HG02798 (cell line): ENCODE results near the gene UCHL1.
"Not testable (repeated sequence)": the region's sequence is repeated elsewhere in the genome, so short reads cannot be mapped to it uniquely, and the experiment has no call there.

Experiments
- ATAC-seq: cut with Tn5 transposase; IDR thresholded peaks from one replicate; pipeline ENCODE4 v1.9.1; 2021; ENCODE audit warnings: mild to moderate bottlenecking; ENCODE audit not compliant: unreplicated experiment, poor library complexity

Gene UCHL1

GRCh38 chr4:41236032-41236431 lies 20.7 kb upstream of the UCHL1 start:
- ATAC-seq, result no peak

- no peak for ATAC-seq
Measured at GRCh38 chr4:41236508-41236907, 20.2 kb upstream of the UCHL1 start.

- no peak for ATAC-seq
Measured at GRCh38 chr4:41241919-41242318, 14.8 kb upstream of the UCHL1 start.

- no peak for ATAC-seq
Measured at GRCh38 chr4:41245983-41246382, 10.7 kb upstream of the UCHL1 start.

- no peak for ATAC-seq
Measured at GRCh38 chr4:41256131-41256739, 493 bp upstream of the UCHL1 start.

GRCh38 chr4:41257257-41257901 lies 651 bp downstream of the UCHL1 start:
- ATAC-seq, result peak; percentile 82

GRCh38 chr4:41257906-41258305 lies 1.2 kb downstream of the UCHL1 start:
- no peak for ATAC-seq

GRCh38 chr4:41258783-41259182 lies 2.1 kb downstream of the UCHL1 start:
- ATAC-seq, result no peak

GRCh38 chr4:41260116-41260733 lies 3.5 kb downstream of the UCHL1 start:
- no peak for ATAC-seq

GRCh38 chr4:41262198-41262597 lies 5.5 kb downstream of the UCHL1 start:
- no peak for ATAC-seq

- no peak for ATAC-seq
Measured at GRCh38 chr4:41264212-41264611, 7.5 kb downstream of the UCHL1 start.

GRCh38 chr4:41267997-41268396 lies 11.3 kb downstream of the UCHL1 start:
- peak; percentile 51 for ATAC-seq

GRCh38 chr4:41268721-41269517 lies 12.2 kb downstream of the UCHL1 start:
- ATAC-seq, result no peak

- ATAC-seq, result no peak
Measured at GRCh38 chr4:41269682-41270081, 13.0 kb downstream of the UCHL1 start.

GRCh38 chr4:41275931-41276330 lies 19.2 kb downstream of the UCHL1 start:
- ATAC-seq, result not testable (repeated sequence)

- ATAC-seq, result no peak
Measured at GRCh38 chr4:41280010-41280409, 23.3 kb downstream of the UCHL1 start.

GRCh38 chr4:41281038-41281634 lies 24.4 kb downstream of the UCHL1 start:
- peak; percentile 97 for ATAC-seq

- ATAC-seq, result no peak
Measured at GRCh38 chr4:41282366-41282765, 25.6 kb downstream of the UCHL1 start.

- ATAC-seq, result no peak
Measured at GRCh38 chr4:41285202-41285863, 28.6 kb downstream of the UCHL1 start.

GRCh38 chr4:41285864-41286235 lies 29.1 kb downstream of the UCHL1 start:
- no peak for ATAC-seq
